K562 (cell line): ENCODE data around the gene SEC24A. TPM values are rescaled to one million over a fixed set of nuclear protein-coding genes. Genes with fewer than 3 reads are reported as not detected.
"Not testable (repeated sequence)": the region's sequence is repeated elsewhere in the genome, so short reads cannot be mapped to it uniquely, and the experiment has no call there.

Experiments
- ATAC-seq: fragments of 200-7000 bp; cut with Tn5 transposase; 3 replicates; pipeline ENCODE4 v1.9.1; 2020; ENCODE audit warnings: moderate library complexity
- BruUV-seq: library from RNA; stranded (reverse); fragments of 400-500 nt; replicated peaks from 2 replicates; lab custom pipeline; 2021; lab: Mats Ljungman, UMichigan
- CTCF ChIA-PET: fragments of 300-600 bp; formaldehyde crosslinking; extraction: SDS; loops from one replicate; lab custom pipeline; 2021; ENCODE audit warnings: low intra/inter-chr PET ratio; lab: Yijun Ruan, JAX
- POLR2A ChIA-PET: fragments of 300-600, 350-650 bp; sonication (Branson Sonifier 250); formaldehyde crosslinking; extraction: SDS; loops from one replicate; lab custom pipeline; 2021; ENCODE audit warnings: antibody characterized with exemption, inconsistent platforms; lab: Yijun Ruan, JAX
- DNase-seq, 4 experiments: peaks; one replicate each; pipeline versions ENCODE4 v3.0.0 to v3.0.0-alpha.2; 2011 to 2018; ENCODE audit warnings: low spot score in 3 of 4, mixed read lengths in 3 of 4; ENCODE audit errors: extremely low read depth in 1 of 4
- FAIRE-seq: peaks from 2 replicates; lab custom pipeline; 2011; peaks lifted over from hg19 to GRCh38; lab: Jason Lieb, UNC
- H2AFZ ChIP-seq: 2 replicates; pipeline ENCODE4 v1.6.0; 2011; ENCODE audit warnings: low read depth, low read length, control low read depth, inconsistent platforms
- H3K27ac ChIP-seq: fragments of 200-600 bp; 3 replicates; pipeline ENCODE4 v1.8.0; 2011; ENCODE audit warnings: low read depth, mild to moderate bottlenecking, control low read depth, inconsistent platforms, low read length, moderate library complexity, mixed read lengths; ENCODE audit errors: extremely low read depth
- H3K27me3 ChIP-seq, 2 experiments: fragments of 300-600 bp in 1 of 2; 2 replicates in 1 of 2; 3 replicates in 1 of 2; pipeline versions ENCODE4 v1.6.0 to v1.8.0; 2011; ENCODE audit warnings: inconsistent platforms in 2 of 2, low read length in 2 of 2, mild to moderate bottlenecking in 1 of 2, mixed read lengths in 1 of 2, moderate library complexity in 1 of 2; ENCODE audit not compliant: control insufficient read depth in 2 of 2, insufficient read depth in 2 of 2
- H3K36me3 ChIP-seq: fragments of 300-600 bp; 3 replicates; pipeline ENCODE4 v1.8.0; 2011; ENCODE audit warnings: mild to moderate bottlenecking, low read length, inconsistent platforms; ENCODE audit not compliant: control insufficient read depth, insufficient read depth
- H3K4me1 ChIP-seq, 2 experiments: fragments of 200-600 bp in 1 of 2; replicated peaks in 1 of 2; 2 replicates in 1 of 2; 3 replicates in 1 of 2; pipeline versions ENCODE4 v1.5.1 to v1.8.0; 2011; ENCODE audit warnings: inconsistent platforms in 2 of 2, low read length in 2 of 2, mild to moderate bottlenecking in 1 of 2, mixed read lengths in 1 of 2, moderate library complexity in 1 of 2; ENCODE audit not compliant: control insufficient read depth in 2 of 2, insufficient read depth in 2 of 2
- H3K4me2 ChIP-seq: 2 replicates; pipeline ENCODE4 v1.6.1; 2011; ENCODE audit warnings: low read length, control low read depth, inconsistent platforms, mixed read lengths; ENCODE audit not compliant: insufficient read depth
- H3K4me3 ChIP-seq: fragments of 200-600 bp; sonication (generic), shearing (Covaris generic); 2 replicates; pipeline ENCODE4 v1.5.1; 2016; ENCODE audit warnings: control low read depth, inconsistent platforms
- H3K79me2 ChIP-seq: fragments of 200-600 bp; 3 replicates; pipeline ENCODE4 v1.8.0; 2011; ENCODE audit warnings: low read length, inconsistent platforms; ENCODE audit not compliant: control insufficient read depth, insufficient read depth
- H3K9ac ChIP-seq, 2 experiments: 2 replicates each; pipeline versions ENCODE4 v1.6.0 to v1.6.1; 2011; ENCODE audit warnings: low read depth in 2 of 2, low read length in 2 of 2, control low read depth in 1 of 2, inconsistent platforms in 1 of 2, mild to moderate bottlenecking in 1 of 2, mixed read lengths in 1 of 2; ENCODE audit not compliant: insufficient read depth in 1 of 2
- H3K9me1 ChIP-seq: one replicate; pipeline ENCODE4 v1.6.0; 2011; ENCODE audit warnings: inconsistent platforms, mild to moderate bottlenecking, low read length, moderate library complexity; ENCODE audit not compliant: control insufficient read depth, insufficient read depth
- H3K9me3 ChIP-seq: replicated peaks from 2 replicates; pipeline ENCODE4 v1.5.1; 2011; ENCODE audit warnings: low read depth, low read length, inconsistent platforms; ENCODE audit not compliant: control insufficient read depth, insufficient read depth
- H4K20me1 ChIP-seq: replicated peaks from 2 replicates; pipeline ENCODE4 v1.6.1; 2011; ENCODE audit warnings: low read length, inconsistent platforms, mixed read lengths; ENCODE audit not compliant: control insufficient read depth, insufficient read depth
- C11orf30 ChIP-seq: fragments of 450-650 bp; IDR thresholded peaks from 2 replicates; pipeline ENCODE4 v1.6.1; 2016; ENCODE audit warnings: low read depth, mild to moderate bottlenecking
- MAFG ChIP-seq: fragments of 450-650 bp; conservative IDR thresholded peaks from 2 replicates; pipeline ENCODE4 v1.6.1; 2016; ENCODE audit warnings: missing genetic modification characterization, missing compliant biosample characterization
- MAFK ChIP-seq: IDR thresholded peaks from 2 replicates; pipeline ENCODE4 v1.6.1; 2011; ENCODE audit warnings: low read length, improper control_type of control experiment
- ZNF316 ChIP-seq: fragments of 450-650 bp; IDR thresholded peaks from 2 replicates; pipeline ENCODE4 v1.6.1; 2016
- ZNF384 ChIP-seq: IDR thresholded peaks from 2 replicates; pipeline ENCODE4 v1.6.1; 2012; ENCODE audit warnings: low read depth, low read length, improper control_type of control experiment
- WGBS: fragments of 100-300 bp; shearing (Covaris generic); methylation state at CpG from one replicate; pipeline ENCODE4 v1.1.6; 2016; ENCODE audit warnings: low coverage, mixed read lengths; ENCODE audit not compliant: insufficient coverage; ENCODE audit errors: missing lambda C conversion rate; 5-methylcytosine and 5-hydroxymethylcytosine counted together
- in situ Hi-C: fragments of 300-500 bp; cut with MboI; formaldehyde crosslinking; loops from 4 replicates; pipeline ENCODE4 v1.15.0; 2018; ENCODE audit warnings: inconsistent platforms, mixed read lengths
- intact Hi-C: fragments of 100-400 bp; cut with micrococcal nuclease; formaldehyde crosslinking; loops from 2 replicates; pipeline ENCODE4 v1.14.2; 2022
- polyA plus RNA-seq, 8 experiments: library from polyadenylated mRNA; depleted of rRNA in 4 of 8; stranded (reverse) in 5 of 8; unstranded in 3 of 8; fragments of >200 nt; fragmentation: Nextera tagmentation in 2 of 8; fragmentation: Illumina TruSeq in 1 of 8; extraction: Ambion mirVana in 2 of 8; extraction: Trizol in 1 of 8; gene quantifications; 2 replicates each; pipeline versions ENCODE4 v1.2.1 to v1.2.3, GENCODE V29; 2011 to 2014; ENCODE audit warnings: inconsistent platforms in 1 of 8, missing spikeins in 1 of 8
- total RNA-seq, 7 experiments: library from RNA; depleted of rRNA in 6 of 7; stranded (reverse); fragments of >200 nt in 6 of 7; fragmentation: Illumina TruSeq in 2 of 7; extraction: Trizol in 2 of 7; gene quantifications; 2 replicates each; pipeline versions ENCODE4 v1.2.1 to v1.2.3, GENCODE V29; 2011 to 2021; ENCODE audit warnings: low replicate concordance in 1 of 7
- TF ChIP-seq, protein P1 (sequence below): sonication (generic); formaldehyde crosslinking; IDR thresholded peaks from 2 replicates; pipeline ENCODE4 v1.8.0; 2022; ENCODE audit warnings: missing genetic modification reagents, mild to moderate bottlenecking, moderate library complexity, borderline replicate concordance
- TF ChIP-seq, protein P2 (sequence below): fragments of 450-650 bp; IDR thresholded peaks from 2 replicates; pipeline ENCODE4 v1.6.1; 2016; ENCODE audit warnings: mild to moderate bottlenecking

The SEC24A gene
- total and polyA plus RNA-seq, 9 of the 15 experiments (the other 6 are each of a cell fraction or from before 2014, with no cell fraction given) = 7.9 to 36.5 (median 17.5) TPM

DNA sequence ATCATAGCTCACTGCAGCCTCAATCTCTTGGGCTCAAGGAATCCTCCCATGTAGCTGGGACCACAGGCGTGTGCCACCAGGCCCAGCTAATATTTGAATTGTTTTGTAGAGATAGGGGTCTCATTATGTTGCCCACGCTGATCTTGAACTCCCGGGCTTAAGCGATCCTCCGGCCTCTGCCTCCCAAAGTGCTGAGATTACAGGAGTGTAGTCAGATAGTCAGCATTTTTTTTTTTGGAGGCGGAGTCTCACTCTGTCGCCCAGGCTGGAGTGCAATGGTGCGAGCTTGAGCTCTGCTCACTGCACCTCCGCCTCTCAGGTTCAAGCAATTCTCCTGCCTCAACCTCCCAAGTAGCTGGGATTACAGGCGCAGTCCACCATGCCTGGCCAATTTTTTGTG, 14.4 kb upstream of the SEC24A start:
- peak overlapping the region; percentile 49 for H2AFZ ChIP-seq
- H3K27me3 ChIP-seq = no peaks in the 10 kb centered on the region
- H3K36me3 ChIP-seq = peaks cover 3% of the 10 kb centered on the region; the same call in 1 of the 3 replicates
- H4K20me1 ChIP-seq = no peaks in the 10 kb centered on the region; the same call in 1 of the 2 replicates
- H3K27ac ChIP-seq = no peak overlapping the region
- no peaks in the 10 kb centered on the region for H3K9me3 ChIP-seq
- peaks cover 3 to 15% of the 10 kb centered on the region in 2 experiments; a peak in 3 of 5 replicates for H3K4me1 ChIP-seq
- no peak overlapping the region for H3K4me3 ChIP-seq
- DNase-seq = peak in 1 of 4 experiments; percentile 35
- H3K9ac ChIP-seq = peak overlapping the region in 1 of 2 experiments; percentile 59; a peak in 1 of 4 replicates
- in situ Hi-C loops (no loop called here), intact Hi-C loops (no loop called here)
- ChIA-PET POLR2A (interaction anchor here (0.7 to 3.7 kb wide), 5 partner anchors 9 to 272 kb away, joined by 3 to 18 read pairs (median 6); partner anchors contain the start of gene SEC24A), CTCF (no interaction called here)
- ATAC-seq = no peak
- BruUV-seq = no TSS peak
- no peaks in the 10 kb centered on the region for H3K9me1 ChIP-seq
- TF ChIP-seq ZNF384 (peak; percentile 69), C11orf30 (peak; percentile 88), ZNF316 (peak; percentile 95), MAFG (tag) (peak; percentile 60), MAFK (peak; percentile 50)
- TF ChIP-seq, protein P1, sequence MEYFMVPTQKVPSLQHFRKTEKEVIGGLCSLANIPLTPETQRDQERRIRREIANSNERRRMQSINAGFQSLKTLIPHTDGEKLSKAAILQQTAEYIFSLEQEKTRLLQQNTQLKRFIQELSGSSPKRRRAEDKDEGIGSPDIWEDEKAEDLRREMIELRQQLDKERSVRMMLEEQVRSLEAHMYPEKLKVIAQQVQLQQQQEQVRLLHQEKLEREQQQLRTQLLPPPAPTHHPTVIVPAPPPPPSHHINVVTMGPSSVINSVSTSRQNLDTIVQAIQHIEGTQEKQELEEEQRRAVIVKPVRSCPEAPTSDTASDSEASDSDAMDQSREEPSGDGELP (CRISPR knock-in tag) = no peak
- TF ChIP-seq, protein P2, sequence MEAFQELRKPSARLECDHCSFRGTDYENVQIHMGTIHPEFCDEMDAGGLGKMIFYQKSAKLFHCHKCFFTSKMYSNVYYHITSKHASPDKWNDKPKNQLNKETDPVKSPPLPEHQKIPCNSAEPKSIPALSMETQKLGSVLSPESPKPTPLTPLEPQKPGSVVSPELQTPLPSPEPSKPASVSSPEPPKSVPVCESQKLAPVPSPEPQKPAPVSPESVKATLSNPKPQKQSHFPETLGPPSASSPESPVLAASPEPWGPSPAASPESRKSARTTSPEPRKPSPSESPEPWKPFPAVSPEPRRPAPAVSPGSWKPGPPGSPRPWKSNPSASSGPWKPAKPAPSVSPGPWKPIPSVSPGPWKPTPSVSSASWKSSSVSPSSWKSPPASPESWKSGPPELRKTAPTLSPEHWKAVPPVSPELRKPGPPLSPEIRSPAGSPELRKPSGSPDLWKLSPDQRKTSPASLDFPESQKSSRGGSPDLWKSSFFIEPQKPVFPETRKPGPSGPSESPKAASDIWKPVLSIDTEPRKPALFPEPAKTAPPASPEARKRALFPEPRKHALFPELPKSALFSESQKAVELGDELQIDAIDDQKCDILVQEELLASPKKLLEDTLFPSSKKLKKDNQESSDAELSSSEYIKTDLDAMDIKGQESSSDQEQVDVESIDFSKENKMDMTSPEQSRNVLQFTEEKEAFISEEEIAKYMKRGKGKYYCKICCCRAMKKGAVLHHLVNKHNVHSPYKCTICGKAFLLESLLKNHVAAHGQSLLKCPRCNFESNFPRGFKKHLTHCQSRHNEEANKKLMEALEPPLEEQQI = no peak
- H3K4me2 ChIP-seq = no peak overlapping the region
- peaks cover 28% of the 10 kb centered on the region for H3K79me2 ChIP-seq
- WGBS = 61% methylated on average over 10 of the region's 10 CpGs
- FAIRE-seq = no peak

DNA sequence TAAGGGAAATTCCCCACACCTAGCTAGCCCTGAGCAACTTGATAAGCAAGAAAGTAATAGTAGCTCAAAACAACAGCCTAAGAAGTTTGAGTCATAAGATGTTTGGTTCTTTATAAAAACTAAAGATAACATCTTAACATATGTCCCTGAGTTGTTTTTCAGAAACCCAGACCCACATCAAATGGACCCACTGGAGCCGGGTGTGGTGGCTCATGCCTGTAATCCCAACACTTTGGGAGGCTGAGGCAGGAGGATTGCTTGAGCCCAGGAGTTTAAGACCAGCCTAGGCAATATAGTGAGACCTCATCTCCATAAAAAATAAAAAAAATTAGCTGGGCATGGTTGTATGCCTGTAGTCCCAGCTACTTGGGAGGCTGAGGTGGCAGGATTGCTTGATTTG, 13.2 kb upstream of the SEC24A start:
- in situ Hi-C loops, H3K9me3 ChIP-seq, H4K20me1 ChIP-seq, CTCF ChIA-PET, H3K36me3 ChIP-seq, ATAC-seq, H3K4me3 ChIP-seq, H3K9me1 ChIP-seq, H3K9ac ChIP-seq, H3K4me2 ChIP-seq, FAIRE-seq, H3K27me3 ChIP-seq, DNase-seq, intact Hi-C loops, H3K27ac ChIP-seq, BruUV-seq: not testable (repeated sequence)
- POLR2A ChIA-PET = interaction anchor here (2.0 to 3.7 kb wide), 3 partner anchors 8 to 13 kb away, joined by 5 to 18 read pairs (median 15); partner anchors contain the start of gene SEC24A
- WGBS = 80% methylated on average over 1 of the region's 1 CpG
- peak overlapping the region; percentile 49 for H2AFZ ChIP-seq
- H3K79me2 ChIP-seq = peaks cover 22% of the 10 kb centered on the region
- H3K4me1 ChIP-seq = peaks cover 3 to 15% of the 10 kb centered on the region in 2 experiments; a peak in 3 of 5 replicates
